ENCODE results near the gene DLGAP1.

DNA sequence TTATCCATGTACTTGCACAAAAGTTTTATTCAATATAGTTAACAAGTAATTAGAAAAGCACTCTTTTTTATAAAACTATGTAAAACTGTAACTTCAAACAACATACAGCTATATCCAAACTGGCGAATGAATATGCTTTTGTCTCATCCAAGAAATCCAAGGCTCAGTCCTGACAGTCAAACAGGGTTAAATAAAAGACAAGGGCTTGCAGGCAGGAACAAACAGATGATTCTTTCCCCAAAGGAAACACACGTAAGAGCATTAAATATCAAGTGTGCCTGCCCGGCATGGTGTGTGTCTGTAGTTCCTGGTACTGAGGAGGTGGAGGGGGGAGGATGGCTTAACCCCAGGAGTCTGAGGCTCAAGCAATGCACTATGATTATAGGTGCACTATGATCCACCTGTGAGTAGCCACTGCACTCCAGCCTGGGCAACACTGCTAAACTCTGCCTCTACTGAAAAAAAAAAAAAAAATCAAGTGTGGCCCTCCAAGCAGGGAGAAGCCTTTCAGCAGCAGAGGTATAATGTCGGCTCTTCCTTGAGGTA is 171.3 kb downstream of the DLGAP1 start:
- TF ChIP-seq, protein P1, sequence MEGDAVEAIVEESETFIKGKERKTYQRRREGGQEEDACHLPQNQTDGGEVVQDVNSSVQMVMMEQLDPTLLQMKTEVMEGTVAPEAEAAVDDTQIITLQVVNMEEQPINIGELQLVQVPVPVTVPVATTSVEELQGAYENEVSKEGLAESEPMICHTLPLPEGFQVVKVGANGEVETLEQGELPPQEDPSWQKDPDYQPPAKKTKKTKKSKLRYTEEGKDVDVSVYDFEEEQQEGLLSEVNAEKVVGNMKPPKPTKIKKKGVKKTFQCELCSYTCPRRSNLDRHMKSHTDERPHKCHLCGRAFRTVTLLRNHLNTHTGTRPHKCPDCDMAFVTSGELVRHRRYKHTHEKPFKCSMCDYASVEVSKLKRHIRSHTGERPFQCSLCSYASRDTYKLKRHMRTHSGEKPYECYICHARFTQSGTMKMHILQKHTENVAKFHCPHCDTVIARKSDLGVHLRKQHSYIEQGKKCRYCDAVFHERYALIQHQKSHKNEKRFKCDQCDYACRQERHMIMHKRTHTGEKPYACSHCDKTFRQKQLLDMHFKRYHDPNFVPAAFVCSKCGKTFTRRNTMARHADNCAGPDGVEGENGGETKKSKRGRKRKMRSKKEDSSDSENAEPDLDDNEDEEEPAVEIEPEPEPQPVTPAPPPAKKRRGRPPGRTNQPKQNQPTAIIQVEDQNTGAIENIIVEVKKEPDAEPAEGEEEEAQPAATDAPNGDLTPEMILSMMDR (conservative IDR thresholded peaks at IDR 0.05 in 1 of 2, IDR thresholded peaks at IDR 0.05 in 1 of 2; ENCODE audit: extremely low read depth in 1 of 2, insufficient read depth in 1 of 2, low read depth in 1 of 2, low read length in 2 of 2) = no peak
- TF ChIP-seq EZH2 (IDR thresholded peaks at IDR 0.05; ENCODE audit: borderline replicate concordance, low read length) = no peak
